OCI-LY7 (cell line): Measurements from ENCODE around the gene CNIH2. TPM values are rescaled to one million over a fixed set of nuclear protein-coding genes. Genes with fewer than 3 reads are reported as not detected.

Experiments used
- Bru-seq: library from RNA; stranded (reverse); fragments of 400-500 nt; gene quantifications from one replicate; lab custom pipeline; 2021; lab: Mats Ljungman, UMichigan
- BruChase-seq, 2 experiments: library from RNA; stranded (reverse); fragments of 400-500 nt; gene quantifications; one replicate each; lab custom pipeline; 2021; lab: Mats Ljungman, UMichigan
- BruUV-seq: library from RNA; stranded (reverse); fragments of 400-500 nt; replicated peaks from 2 replicates; lab custom pipeline; 2021; lab: Mats Ljungman, UMichigan
- CTCF ChIA-PET: fragments of 300-600 bp; sonication (Branson Sonifier 250); formaldehyde crosslinking; loops from one replicate; lab custom pipeline; 2022; ENCODE audit warnings: antibody characterized with exemption; ENCODE audit not compliant: unreplicated experiment; lab: Charles Lee
- POLR2A ChIA-PET: fragments of 300-600 bp; sonication (Branson Sonifier 250); formaldehyde crosslinking; loops from one replicate; lab custom pipeline; 2022; ENCODE audit warnings: antibody characterized with exemption; lab: Charles Lee
- DNase-seq: peaks from one replicate; pipeline ENCODE4 v3.0.0-alpha.2; 2015; ENCODE audit warnings: low spot score
- H2AFZ ChIP-seq: fragments of 200-600 bp; sonication (generic), shearing (Covaris generic); 2 replicates; pipeline ENCODE4 v1.6.1; 2014; ENCODE audit warnings: mild to moderate bottlenecking, antibody characterized with exemption, low read length, moderate library complexity
- H3K27ac ChIP-seq: fragments of 200-600 bp; sonication (generic); 2 replicates; pipeline ENCODE4 v1.5.1; 2014; ENCODE audit warnings: mixed run types, low read depth, mild to moderate bottlenecking, moderate library complexity, low read length, inconsistent platforms; ENCODE audit not compliant: poor library complexity, severe bottlenecking
- H3K36me3 ChIP-seq: fragments of 200-600 bp; sonication (generic); 2 replicates; pipeline ENCODE4 v1.6.1; 2014; ENCODE audit warnings: mild to moderate bottlenecking, antibody characterized with exemption, low read length, moderate library complexity, mixed read lengths; ENCODE audit not compliant: insufficient read depth
- H3K4me1 ChIP-seq: fragments of 200-600 bp; sonication (generic); 2 replicates; pipeline ENCODE4 v1.5.1; 2014; ENCODE audit warnings: mild to moderate bottlenecking, low read length; ENCODE audit not compliant: insufficient read depth, poor library complexity, severe bottlenecking
- H3K4me2 ChIP-seq: fragments of 200-600 bp; sonication (generic); 2 replicates; pipeline ENCODE4 v1.6.1; 2014; ENCODE audit warnings: mild to moderate bottlenecking, low read length
- H3K4me3 ChIP-seq: fragments of 200-600 bp; sonication (generic); 2 replicates; pipeline ENCODE4 v1.5.1; 2014; ENCODE audit warnings: mild to moderate bottlenecking, low read depth, low read length; ENCODE audit not compliant: poor library complexity, severe bottlenecking
- H3K79me2 ChIP-seq: fragments of 200-600 bp; sonication (generic); 2 replicates; pipeline ENCODE4 v1.6.1; 2016; ENCODE audit warnings: low read depth, mild to moderate bottlenecking, low read length, moderate library complexity, mixed read lengths; ENCODE audit not compliant: insufficient read depth
- H3K9me2 ChIP-seq: fragments of 200-600 bp; sonication (generic); 2 replicates; pipeline ENCODE4 v1.6.1; 2016; ENCODE audit warnings: mild to moderate bottlenecking, low read length, mixed read lengths; ENCODE audit not compliant: insufficient read depth
- H3K9me3 ChIP-seq: fragments of 200-600 bp; sonication (generic); 2 replicates; pipeline ENCODE4 v1.6.1; 2014; ENCODE audit warnings: mild to moderate bottlenecking, mixed run types, low read length, mixed read lengths
- H4K20me1 ChIP-seq: fragments of 200-600 bp; sonication (generic); 2 replicates; pipeline ENCODE4 v1.6.1; 2014; ENCODE audit warnings: mild to moderate bottlenecking, antibody characterized with exemption, low read length, moderate library complexity, mixed read lengths; ENCODE audit not compliant: insufficient read depth
- CTCF ChIP-seq: fragments of 200-600 bp; sonication (generic); conservative IDR thresholded peaks from 2 replicates; pipeline ENCODE4 v1.5.1; 2014; ENCODE audit warnings: mild to moderate bottlenecking, antibody characterized with exemption, low read length, moderate library complexity, mixed read lengths
- EZH2phosphoT487 ChIP-seq: fragments of 200-600 bp; sonication (generic); IDR thresholded peaks from 2 replicates; pipeline ENCODE4 v1.6.1; 2018; ENCODE audit warnings: low read depth, borderline replicate concordance, mild to moderate bottlenecking, mixed run types, antibody characterized with exemption, low read length, moderate library complexity, mixed read lengths
- intact Hi-C: fragments of 100-400 bp; cut with micrococcal nuclease; formaldehyde crosslinking; loops from one replicate; pipeline ENCODE4 v1.10.0; 2022; ENCODE audit not compliant: unreplicated experiment
- long read RNA-seq: library from polyadenylated mRNA; stranded (forward); transcript quantifications from one replicate; pipeline ENCODE4 v2.0.0, GENCODE V29; 2022
- total RNA-seq, 2 experiments: library from RNA; depleted of rRNA in 1 of 2; stranded (reverse); fragments of >200 nt in 1 of 2; shearing (Covaris generic) in 1 of 2; gene quantifications; 2 replicates each; pipeline ENCODE4 v1.2.3, GENCODE V29; 2014 to 2022

CNIH2 gene
- total RNA-seq (2014; rRNA removed; shearing (Covaris generic)) (0.23 and 0.60 TPM in 2 replicates), total RNA-seq (2022) (2.7 and 3.5 TPM in 2 replicates), Bru-seq, nascent RNA (percentile 43 among the genes with signal in this experiment), BruChase-seq, experiment 1, labeled RNA remaining after a 6-hour chase (percentile 46 among the genes with signal in this experiment), BruChase-seq, experiment 2, labeled RNA remaining after a 2-hour chase (percentile 51 among the genes with signal in this experiment)
- long read RNA-seq = 0 reads

- POLR2A ChIA-PET = no interaction called here
- intact Hi-C loops = no loop called here
- TF ChIP-seq EZH2phosphoT487 = no peak
- TF ChIP-seq CTCF = no peak
- peak; percentile 37 for DNase-seq
- Histone ChIP-seq H3K27ac (no peak within 1 kb of the TSS), H3K4me2 (peak within 1 kb of the TSS; percentile 61), H3K9me3 (no peaks in the 10 kb centered on the region), H4K20me1 (no peaks in the 10 kb centered on the region), H3K9me2 (no peaks in the 10 kb centered on the region), H3K79me2 (no peaks in the 10 kb centered on the region), H3K4me1 (peaks cover 20% of the 10 kb centered on the region), H2AFZ (no peak within 1 kb of the TSS), H3K4me3 (peak within 1 kb of the TSS; percentile 39), H3K36me3 (peaks cover 30% of the 10 kb centered on the region)
- BruUV-seq = no TSS peak
- CTCF ChIA-PET = no interaction called here
Observed at GRCh38 chr11:66277471-66278362, at the start of gene CNIH2. CNIH2 (plus strand) TSS chr11:66278175; CDS start chr11:66278457, 282 bp downstream.

GRCh38 chr11:66228521-66228920, 49.5 kb upstream of the CNIH2 start:
- CTCF ChIA-PET = no interaction called here
- no peak overlapping the region for H3K27ac ChIP-seq
- intact Hi-C loops = no loop called here

More at GRCh38 chr11:66228521-66228920, 49.5 kb upstream of the CNIH2 start:
- Histone ChIP-seq H2AFZ (no peak overlapping the region), H3K4me2 (no peak overlapping the region), H3K4me1 (no peaks in the 10 kb centered on the region), H3K9me3 (no peaks in the 10 kb centered on the region), H3K9me2 (no peaks in the 10 kb centered on the region), H3K4me3 (no peak overlapping the region), H3K36me3 (no peaks in the 10 kb centered on the region), H3K79me2 (no peaks in the 10 kb centered on the region), H4K20me1 (no peaks in the 10 kb centered on the region)
- TF ChIP-seq EZH2phosphoT487 (no peak), CTCF (no peak)
- BruUV-seq = no TSS peak
- POLR2A ChIA-PET = no interaction called here
- DNase-seq = no peak
